Psoas muscle (tissue), 8 donors: ENCODE results near the gene PELI2. TPM values are rescaled to one million over a fixed set of nuclear protein-coding genes. Genes with fewer than 3 reads are reported as not detected.

Experiments used
- ATAC-seq, 4 donors: fragments of 200-7000 bp; cut with Tn5 transposase; one replicate each; pipeline ENCODE4 v1.9.1; 2020; ENCODE audit warnings: moderate library complexity in 3 of 4, mild to moderate bottlenecking in 2 of 4
- DNase-seq, 2 donors: peaks; one replicate each; pipeline ENCODE4 v3.0.0-alpha.2; 2020
- H3K27ac ChIP-seq: fragments of 200-600 bp; one replicate; pipeline ENCODE4 v1.8.0; 2022
- H3K27me3 ChIP-seq, 3 donors: fragments of 200-600 bp in 1 of 3; one replicate each; pipeline versions ENCODE4 v1.6.1 to v1.8.0; 2013 to 2022; ENCODE audit warnings: low read length in 2 of 3, mild to moderate bottlenecking in 2 of 3, moderate library complexity in 1 of 3; ENCODE audit not compliant: insufficient read depth in 3 of 3
- H3K36me3 ChIP-seq, 2 donors: fragments of 200-600 bp in 1 of 2; one replicate each; pipeline versions ENCODE4 v1.6.1 to v1.8.0; 2013 to 2022; ENCODE audit warnings: low read depth in 1 of 2, mild to moderate bottlenecking in 1 of 2, moderate library complexity in 1 of 2; ENCODE audit not compliant: insufficient read depth in 1 of 2
- H3K4me1 ChIP-seq: fragments of 200-600 bp; one replicate; pipeline ENCODE4 v1.8.0; 2022
- H3K4me3 ChIP-seq: fragments of 200-600 bp; one replicate; pipeline ENCODE4 v1.8.0; 2022; ENCODE audit warnings: mild to moderate bottlenecking
- H3K9me3 ChIP-seq: fragments of 200-600 bp; one replicate; pipeline ENCODE4 v1.8.0; 2022
- CTCF ChIP-seq: fragments of 200-600 bp; IDR thresholded peaks from one replicate; pipeline ENCODE4 v1.8.0; 2022; ENCODE audit warnings: antibody characterized with exemption
- WGBS, 3 donors: extraction: QIAGEN DNeasy Blood & Tissue Kit; methylation state at CpG; one replicate each; pipeline versions ENCODE4 v1.1.6 to v1.1.7; 2013; 5-methylcytosine and 5-hydroxymethylcytosine counted together
- intact Hi-C, 2 donors: fragments of 100-400 bp; cut with DNase I; formaldehyde crosslinking; loops; one replicate each; pipeline versions ENCODE4 v1.11.0 to v1.14.2; 2022
- polyA plus RNA-seq, 3 donors: library from polyadenylated mRNA; stranded (reverse); fragments of 200-250 nt; gene quantifications; one replicate each; pipeline ENCODE4 v1.2.3, GENCODE V29; 2013
- total RNA-seq, 4 donors: library from RNA; stranded (reverse); fragmentation: NEBNext Ultra II Directional in 2 of 4; extraction: Animal tissue kit (Norgen Biotek cat#: 25700) in 2 of 4; gene quantifications; one replicate each; pipeline versions ENCODE4 v1.2.1 to v1.2.4, GENCODE V29; 2021 to 2023
- donor health status: healthy with polysubstance abuse.
- donor health status: DM: no; HTN: no; CAD: no; lungs with moderate emphysema.
- donor health status: Bipolar disorder and iron deficiency.
- donor health status: healthy.
- donor health status: DM: yes; HTN: yes; CAD: no.
- donor health status: DM: no; HTN: no; CAD: no.
- donor health status: DM: no; HTN: no; CAD: no.
- donor health status: DM: yes; HTN: yes; CAD: no.

PELI2 gene
- total and polyA plus RNA-seq, 7 donors = 0.44 to 2.9 (median 1.9) TPM

- H3K27ac ChIP-seq = no peak overlapping the region
- no peaks in the 10 kb centered on the region for H3K4me1 ChIP-seq
- intact Hi-C loops = loop anchor here in 1 of 2 donors (5.0 to 10.0 kb wide), 2 partner anchors 81 to 411 kb away; no protein-coding TSS in a partner anchor
- H3K27me3 ChIP-seq = no peaks in the 10 kb centered on the region
- H3K9me3 ChIP-seq = no peaks in the 10 kb centered on the region
- no peak overlapping the region for H3K4me3 ChIP-seq
- ATAC-seq = no peak
- DNase-seq = no peak
- no peaks in the 10 kb centered on the region for H3K36me3 ChIP-seq
- TF ChIP-seq CTCF = no peak
- 78 to 86% (median 82%) methylated on average over 8 of the region's 8 CpGs for WGBS, 3 donors
These were observed 2.0 kb upstream of the PELI2 start for GRCh38 chr14:56115976-56116893.

DNA sequence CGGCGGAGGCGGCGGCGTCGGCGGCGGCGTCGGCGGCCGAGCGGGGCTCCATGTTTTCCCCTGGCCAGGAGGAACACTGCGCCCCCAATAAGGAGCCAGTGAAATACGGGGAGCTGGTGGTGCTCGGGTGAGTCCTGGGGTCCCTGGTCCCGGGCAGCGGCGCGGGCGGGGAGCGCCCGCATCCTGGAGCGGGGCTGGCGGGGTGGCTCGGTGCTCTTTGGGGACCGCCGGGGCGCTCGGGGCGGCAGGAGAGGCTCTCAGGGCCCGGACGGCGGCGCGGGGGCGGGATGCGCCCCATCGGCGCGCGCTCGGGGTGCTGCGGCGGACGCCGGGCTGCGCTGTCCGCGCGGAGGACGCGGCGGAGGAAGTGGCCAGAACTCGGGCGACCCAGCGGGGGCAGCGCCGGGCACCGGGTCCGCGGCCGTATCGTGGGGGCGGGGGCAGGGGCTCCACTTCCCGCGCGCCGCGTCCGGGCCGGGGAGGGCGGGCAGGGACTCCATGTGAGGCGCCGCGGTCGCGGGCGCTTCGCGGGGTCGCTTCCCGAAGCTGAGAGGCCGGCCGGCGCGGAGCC lies 485 bp downstream of the PELI2 start:
- no peak for TF ChIP-seq CTCF
- H3K36me3 ChIP-seq = no peaks in the 10 kb centered on the region
- H3K27ac ChIP-seq = peak overlapping the region; percentile 80
- 1 to 2% (median 1%) methylated on average over 33 to 87 of the region's 87 CpGs for WGBS, 3 donors
- peak overlapping the region; percentile 89 for H3K4me3 ChIP-seq
- ATAC-seq (peak; percentile 40 to 56 (median 46)), DNase-seq (peak; percentile 40 to 67)
- intact Hi-C loops = loop anchor here in 1 of 2 donors (2.0 to 10.0 kb wide), 3 partner anchors 79 to 414 kb away; no protein-coding TSS in a partner anchor
- H3K4me1 ChIP-seq = no peaks in the 10 kb centered on the region
- no peaks in the 10 kb centered on the region for H3K27me3 ChIP-seq
- H3K9me3 ChIP-seq = no peaks in the 10 kb centered on the region

GRCh38 chr14:56119201-56119981 lies 1.2 kb downstream of the PELI2 start:
- intact Hi-C loops = loop anchor here in 1 of 2 donors (2.0 to 10.0 kb wide), 3 partner anchors 78 to 415 kb away; no protein-coding TSS in a partner anchor
- Histone ChIP-seq H3K4me3 (peak overlapping the region; percentile 89), H3K27ac (peak overlapping the region; percentile 80), H3K27me3 (no peaks in the 10 kb centered on the region), H3K9me3 (no peaks in the 10 kb centered on the region), H3K36me3 (no peaks in the 10 kb centered on the region), H3K4me1 (no peaks in the 10 kb centered on the region)
- peak; percentile 58 to 73 for DNase-seq
- no peak for TF ChIP-seq CTCF
- peak; percentile 48 to 70 (median 66) for ATAC-seq
- WGBS, 3 donors = 8 to 21% (median 10%) methylated on average over 29 to 53 of the region's 53 CpGs

DNA sequence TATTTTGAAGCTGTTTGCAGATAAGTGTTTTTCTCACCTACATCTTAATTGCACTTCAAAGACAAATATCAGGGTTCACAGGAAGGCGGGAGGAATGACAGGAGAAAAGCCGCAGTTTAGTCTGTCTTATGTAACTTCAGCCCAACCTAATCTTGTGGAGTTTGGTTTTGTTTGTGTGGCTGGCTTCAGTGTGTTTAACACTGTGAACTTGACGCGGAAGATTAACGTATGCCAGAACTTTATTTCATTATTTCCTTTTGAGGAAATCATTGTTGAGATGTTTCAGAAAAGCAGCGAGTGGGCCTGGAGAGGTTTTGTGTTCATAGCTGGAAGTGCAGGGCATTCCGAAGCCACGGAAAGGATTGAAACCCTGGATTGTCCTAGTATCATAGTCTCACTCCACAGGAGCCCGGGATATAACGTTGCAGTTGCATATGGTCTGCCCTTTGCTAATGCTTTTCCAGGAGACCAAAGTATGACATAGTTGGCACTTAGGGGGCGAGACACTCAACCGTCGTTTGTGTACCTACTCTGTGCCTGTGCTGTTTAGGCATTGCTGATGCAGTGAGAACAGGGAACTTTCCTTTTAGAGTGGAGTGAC lies 2.0 kb downstream of the PELI2 start:
- ATAC-seq (no peak), DNase-seq (no peak)
- no peak for TF ChIP-seq CTCF
- H3K36me3 ChIP-seq = no peaks in the 10 kb centered on the region
- peak overlapping the region; percentile 3 for H3K27ac ChIP-seq
- no peaks in the 10 kb centered on the region for H3K9me3 ChIP-seq
- H3K4me1 ChIP-seq = no peaks in the 10 kb centered on the region
- peak overlapping the region; percentile 89 for H3K4me3 ChIP-seq
- no peaks in the 10 kb centered on the region for H3K27me3 ChIP-seq
- intact Hi-C loops = no loop called here
- 47 to 58% (median 49%) methylated on average over 13 of the region's 13 CpGs for WGBS, 3 donors
